CD4-positive, alpha-beta T cell (primary cell): ENCODE results near the gene GPR42. TPM values are rescaled to one million over a fixed set of nuclear protein-coding genes. Genes with fewer than 3 reads are reported as not detected.
"Not testable (repeated sequence)": the region's sequence is repeated elsewhere in the genome, so short reads cannot be mapped to it uniquely, and the experiment has no call there.

ENCODE experiments used
- ATAC-seq: fragments of 200-7000 bp; cut with Tn5 transposase; one replicate; pipeline ENCODE4 v1.10.0; 2022; ENCODE audit warnings: mild to moderate bottlenecking; ENCODE audit not compliant: poor library complexity
- CTCF ChIA-PET: fragments of 350-600 bp; sonication (Branson Sonifier 250); formaldehyde crosslinking; loops from one replicate; lab custom pipeline; 2021; ENCODE audit warnings: antibody characterized with exemption, inconsistent platforms; lab: Charles Lee
- POLR2A ChIA-PET: fragments of 350-600 bp; sonication (Branson Sonifier 250); formaldehyde crosslinking; loops from one replicate; lab custom pipeline; 2021; ENCODE audit warnings: antibody characterized with exemption, inconsistent platforms; lab: Charles Lee
- DNase-seq, 14 experiments: peaks; one replicate each; pipeline ENCODE4 v3.0.0-alpha.2; 2013 to 2020; ENCODE audit warnings: mixed read lengths in 2 of 14
- H3K27ac ChIP-seq, 2 donors: one replicate each; pipeline versions ENCODE4 v1.5.1 to v1.7.0; 2013; ENCODE audit warnings: low read length in 2 of 2, low read depth in 1 of 2, mild to moderate bottlenecking in 1 of 2
- H3K27me3 ChIP-seq, 2 experiments: 1 replicate in 1 of 2; 2 replicates in 1 of 2; pipeline versions ENCODE4 v1.6.1 to v1.7.0; 2013; ENCODE audit warnings: low read length in 2 of 2, control low read depth in 1 of 2, mild to moderate bottlenecking in 1 of 2, moderate library complexity in 1 of 2; ENCODE audit not compliant: insufficient read depth in 2 of 2, control insufficient read depth in 1 of 2
- H3K36me3 ChIP-seq: one replicate; pipeline ENCODE4 v1.6.1; 2013; ENCODE audit warnings: low read length, control low read depth; ENCODE audit not compliant: insufficient read depth
- H3K4me1 ChIP-seq: one replicate; pipeline ENCODE4 v1.6.1; 2013; ENCODE audit warnings: low read length, control low read depth; ENCODE audit not compliant: insufficient read depth
- H3K4me3 ChIP-seq: one replicate; pipeline ENCODE4 v1.5.1; 2013; ENCODE audit warnings: mild to moderate bottlenecking, low read length, moderate library complexity
- H3K9me3 ChIP-seq, 2 experiments: 1 replicate in 1 of 2; 2 replicates in 1 of 2; pipeline versions ENCODE4 v1.6.1 to v1.7.0; 2013; ENCODE audit warnings: low read length in 2 of 2, mild to moderate bottlenecking in 2 of 2, control low read depth in 1 of 2, moderate library complexity in 1 of 2; ENCODE audit not compliant: control insufficient read depth in 1 of 2, insufficient read depth in 1 of 2
- H3K27ac Mint-ChIP-seq: one replicate; pipeline ENCODE4 v1.8.0; 2020; ENCODE audit warnings: mixed read lengths
- H3K27me3 Mint-ChIP-seq: one replicate; pipeline ENCODE4 v1.8.0; 2021; ENCODE audit warnings: mixed read lengths
- H3K36me3 Mint-ChIP-seq: one replicate; pipeline ENCODE4 v1.8.0; 2021; ENCODE audit warnings: low read depth, mixed read lengths
- H3K4me1 Mint-ChIP-seq: one replicate; pipeline ENCODE4 v1.8.0; 2021; ENCODE audit warnings: low read depth, mixed read lengths
- H3K4me3 Mint-ChIP-seq: one replicate; pipeline ENCODE4 v1.8.0; 2020; ENCODE audit warnings: mild to moderate bottlenecking, mixed read lengths
- H3K9me3 Mint-ChIP-seq: one replicate; pipeline ENCODE4 v1.8.0; 2020; ENCODE audit warnings: mixed read lengths
- intact Hi-C, 2 experiments: fragments of 100-400 bp; cut with DNase I in 1 of 2; cut with micrococcal nuclease in 1 of 2; formaldehyde crosslinking; loops; one replicate each; pipeline versions ENCODE4 v1.15.1 to v1.9.0; 2023 to 2025; cut with DNase I, micrococcal nuclease
- total RNA-seq, 174 experiments: library from RNA in 2 of 174; stranded (reverse) in 2 of 174; gene quantifications; one replicate each; pipeline ENCODE4 v1.2.3 and lab custom pipeline; 2021 to 2026
- TF ChIP-seq, protein P1 (sequence below): fragments of 200-600 bp; IDR thresholded peaks from one replicate; pipeline ENCODE4 v1.8.0; 2022; ENCODE audit warnings: antibody characterized with exemption, mild to moderate bottlenecking

Gene GPR42
- total RNA-seq, 2 experiments from 2014 or later: 0.14 TPM; not detected in 1

DNA sequence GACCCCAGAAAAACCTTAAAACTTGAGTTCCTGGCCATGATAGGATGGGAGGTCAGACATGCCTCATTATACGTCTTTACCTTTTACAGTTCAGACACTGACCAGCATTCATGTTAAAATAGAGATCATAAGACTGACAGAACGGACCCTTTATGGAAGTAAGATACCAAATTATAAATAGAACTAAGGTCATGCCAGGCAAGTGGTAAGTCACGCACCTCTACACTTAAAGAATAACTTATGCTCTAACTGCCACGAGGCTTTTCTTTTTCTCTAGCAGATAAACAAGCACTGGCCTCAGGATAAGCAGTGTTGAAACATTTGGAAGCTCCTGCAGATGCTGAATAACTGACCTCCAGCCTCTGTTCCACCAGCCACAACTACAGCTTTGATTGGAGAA is 28.4 kb downstream of the GPR42 start:
- no peak overlapping the region for H3K4me3 Mint-ChIP-seq
- no peaks in the 10 kb centered on the region for H3K9me3 Mint-ChIP-seq
- ChIA-PET POLR2A (no interaction called here), CTCF (no interaction called here)
- Histone ChIP-seq H3K27me3 (no peaks in the 10 kb centered on the region), H3K4me1 (peaks cover 3% of the 10 kb centered on the region), H3K4me3 (no peak overlapping the region), H3K9me3 (no peaks in the 10 kb centered on the region), H3K27ac (no peak overlapping the region), H3K36me3 (no peaks in the 10 kb centered on the region)
- H3K4me1 Mint-ChIP-seq: no peaks in the 10 kb centered on the region
- TF ChIP-seq, protein P1, sequence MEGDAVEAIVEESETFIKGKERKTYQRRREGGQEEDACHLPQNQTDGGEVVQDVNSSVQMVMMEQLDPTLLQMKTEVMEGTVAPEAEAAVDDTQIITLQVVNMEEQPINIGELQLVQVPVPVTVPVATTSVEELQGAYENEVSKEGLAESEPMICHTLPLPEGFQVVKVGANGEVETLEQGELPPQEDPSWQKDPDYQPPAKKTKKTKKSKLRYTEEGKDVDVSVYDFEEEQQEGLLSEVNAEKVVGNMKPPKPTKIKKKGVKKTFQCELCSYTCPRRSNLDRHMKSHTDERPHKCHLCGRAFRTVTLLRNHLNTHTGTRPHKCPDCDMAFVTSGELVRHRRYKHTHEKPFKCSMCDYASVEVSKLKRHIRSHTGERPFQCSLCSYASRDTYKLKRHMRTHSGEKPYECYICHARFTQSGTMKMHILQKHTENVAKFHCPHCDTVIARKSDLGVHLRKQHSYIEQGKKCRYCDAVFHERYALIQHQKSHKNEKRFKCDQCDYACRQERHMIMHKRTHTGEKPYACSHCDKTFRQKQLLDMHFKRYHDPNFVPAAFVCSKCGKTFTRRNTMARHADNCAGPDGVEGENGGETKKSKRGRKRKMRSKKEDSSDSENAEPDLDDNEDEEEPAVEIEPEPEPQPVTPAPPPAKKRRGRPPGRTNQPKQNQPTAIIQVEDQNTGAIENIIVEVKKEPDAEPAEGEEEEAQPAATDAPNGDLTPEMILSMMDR: no peak
- H3K36me3 Mint-ChIP-seq: no peaks in the 10 kb centered on the region
- no peaks in the 10 kb centered on the region for H3K27me3 Mint-ChIP-seq
- ATAC-seq (no peak), DNase-seq (no peak)
- intact Hi-C loops: no loop called here
- no peak overlapping the region for H3K27ac Mint-ChIP-seq

- H3K9me3 ChIP-seq: no peaks in the 10 kb centered on the region
- H3K4me1 ChIP-seq: peaks cover 3% of the 10 kb centered on the region
- H3K4me3 Mint-ChIP-seq: no peak overlapping the region
- DNase-seq (no peak), ATAC-seq (no peak)
- intact Hi-C loops: no loop called here
- H3K36me3 Mint-ChIP-seq: no peaks in the 10 kb centered on the region
- H3K4me3 ChIP-seq: no peak overlapping the region
- no peak overlapping the region for H3K27ac ChIP-seq
- ChIA-PET POLR2A (no interaction called here), CTCF (no interaction called here)
- H3K4me1 Mint-ChIP-seq: no peaks in the 10 kb centered on the region
- no peaks in the 10 kb centered on the region for H3K27me3 ChIP-seq
- TF ChIP-seq, protein P1: no peak
- no peaks in the 10 kb centered on the region for H3K36me3 ChIP-seq
- no peaks in the 10 kb centered on the region for H3K9me3 Mint-ChIP-seq
- no peaks in the 10 kb centered on the region for H3K27me3 Mint-ChIP-seq
- H3K27ac Mint-ChIP-seq: no peak overlapping the region
These were observed 29.3 kb downstream of the GPR42 start for GRCh38 chr19:35399948-35400772.

DNA sequence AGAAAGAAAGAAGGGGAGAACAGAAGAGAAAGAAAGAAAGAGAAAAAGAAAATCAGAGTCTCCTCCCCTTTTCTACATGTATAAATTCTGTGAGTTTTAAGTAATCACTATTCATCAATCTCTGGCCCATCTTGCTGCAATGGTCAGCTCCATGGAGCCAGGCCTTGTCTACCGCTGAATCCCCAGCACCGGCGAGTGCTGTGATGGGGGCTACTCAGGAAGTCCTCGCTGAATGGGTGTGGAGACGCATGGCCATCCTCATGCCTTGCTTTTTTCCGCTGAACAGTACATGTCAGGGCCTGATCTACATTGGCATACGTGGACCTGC is 29.9 kb downstream of the GPR42 start:
- POLR2A ChIA-PET: no interaction called here
- TF ChIP-seq, protein P1: no peak
- Mint-ChIP-seq H3K27ac (no peak overlapping the region), H3K27me3 (no peaks in the 10 kb centered on the region), H3K36me3 (no peaks in the 10 kb centered on the region), H3K4me3 (no peak overlapping the region), H3K4me1 (no peaks in the 10 kb centered on the region), H3K9me3 (no peaks in the 10 kb centered on the region)
- H3K4me1 ChIP-seq: peaks cover 3% of the 10 kb centered on the region
- H3K27ac ChIP-seq: no peak overlapping the region
- CTCF ChIA-PET: no interaction called here
- intact Hi-C loops: no loop called here
- ATAC-seq: no peak
- no peaks in the 10 kb centered on the region for H3K27me3 ChIP-seq
- no peaks in the 10 kb centered on the region for H3K9me3 ChIP-seq
- DNase-seq: no peak
- no peaks in the 10 kb centered on the region for H3K36me3 ChIP-seq
- no peak overlapping the region for H3K4me3 ChIP-seq

- H3K9me3 ChIP-seq, H3K9me3 Mint-ChIP-seq, H3K27me3 ChIP-seq, H3K36me3 ChIP-seq, H3K4me1 ChIP-seq, ATAC-seq, POLR2A ChIA-PET, H3K4me3 ChIP-seq, H3K4me3 Mint-ChIP-seq, H3K27ac Mint-ChIP-seq, H3K4me1 Mint-ChIP-seq, DNase-seq, H3K27me3 Mint-ChIP-seq, H3K36me3 Mint-ChIP-seq, intact Hi-C loops, CTCF ChIA-PET, H3K27ac ChIP-seq: not testable (repeated sequence)
These were observed 30.5 kb downstream of the GPR42 start for GRCh38 chr19:35401416-35401815.
